OCI-LY7 (cell line): Measurements from ENCODE around the gene C2CD4A. TPM values are rescaled to one million over a fixed set of nuclear protein-coding genes. Genes with fewer than 3 reads are reported as not detected.

Experiments used
- BruUV-seq: library from RNA; stranded (reverse); fragments of 400-500 nt; replicated peaks from 2 replicates; lab custom pipeline; 2021; lab: Mats Ljungman, UMichigan
- CTCF ChIA-PET: fragments of 300-600 bp; sonication (Branson Sonifier 250); formaldehyde crosslinking; loops from one replicate; lab custom pipeline; 2022; ENCODE audit warnings: antibody characterized with exemption; ENCODE audit not compliant: unreplicated experiment; lab: Charles Lee
- POLR2A ChIA-PET: fragments of 300-600 bp; sonication (Branson Sonifier 250); formaldehyde crosslinking; loops from one replicate; lab custom pipeline; 2022; ENCODE audit warnings: antibody characterized with exemption; lab: Charles Lee
- DNase-seq: peaks from one replicate; pipeline ENCODE4 v3.0.0-alpha.2; 2015; ENCODE audit warnings: low spot score
- H2AFZ ChIP-seq: fragments of 200-600 bp; sonication (generic), shearing (Covaris generic); 2 replicates; pipeline ENCODE4 v1.6.1; 2014; ENCODE audit warnings: mild to moderate bottlenecking, antibody characterized with exemption, low read length, moderate library complexity
- H3K27ac ChIP-seq: fragments of 200-600 bp; sonication (generic); 2 replicates; pipeline ENCODE4 v1.5.1; 2014; ENCODE audit warnings: mixed run types, low read depth, mild to moderate bottlenecking, moderate library complexity, low read length, inconsistent platforms; ENCODE audit not compliant: poor library complexity, severe bottlenecking
- H3K36me3 ChIP-seq: fragments of 200-600 bp; sonication (generic); 2 replicates; pipeline ENCODE4 v1.6.1; 2014; ENCODE audit warnings: mild to moderate bottlenecking, antibody characterized with exemption, low read length, moderate library complexity, mixed read lengths; ENCODE audit not compliant: insufficient read depth
- H3K4me1 ChIP-seq: fragments of 200-600 bp; sonication (generic); 2 replicates; pipeline ENCODE4 v1.5.1; 2014; ENCODE audit warnings: mild to moderate bottlenecking, low read length; ENCODE audit not compliant: insufficient read depth, poor library complexity, severe bottlenecking
- H3K4me2 ChIP-seq: fragments of 200-600 bp; sonication (generic); 2 replicates; pipeline ENCODE4 v1.6.1; 2014; ENCODE audit warnings: mild to moderate bottlenecking, low read length
- H3K4me3 ChIP-seq: fragments of 200-600 bp; sonication (generic); 2 replicates; pipeline ENCODE4 v1.5.1; 2014; ENCODE audit warnings: mild to moderate bottlenecking, low read depth, low read length; ENCODE audit not compliant: poor library complexity, severe bottlenecking
- H3K79me2 ChIP-seq: fragments of 200-600 bp; sonication (generic); 2 replicates; pipeline ENCODE4 v1.6.1; 2016; ENCODE audit warnings: low read depth, mild to moderate bottlenecking, low read length, moderate library complexity, mixed read lengths; ENCODE audit not compliant: insufficient read depth
- H3K9me2 ChIP-seq: fragments of 200-600 bp; sonication (generic); 2 replicates; pipeline ENCODE4 v1.6.1; 2016; ENCODE audit warnings: mild to moderate bottlenecking, low read length, mixed read lengths; ENCODE audit not compliant: insufficient read depth
- H3K9me3 ChIP-seq: fragments of 200-600 bp; sonication (generic); 2 replicates; pipeline ENCODE4 v1.6.1; 2014; ENCODE audit warnings: mild to moderate bottlenecking, mixed run types, low read length, mixed read lengths
- H4K20me1 ChIP-seq: fragments of 200-600 bp; sonication (generic); 2 replicates; pipeline ENCODE4 v1.6.1; 2014; ENCODE audit warnings: mild to moderate bottlenecking, antibody characterized with exemption, low read length, moderate library complexity, mixed read lengths; ENCODE audit not compliant: insufficient read depth
- CTCF ChIP-seq: fragments of 200-600 bp; sonication (generic); conservative IDR thresholded peaks from 2 replicates; pipeline ENCODE4 v1.5.1; 2014; ENCODE audit warnings: mild to moderate bottlenecking, antibody characterized with exemption, low read length, moderate library complexity, mixed read lengths
- EZH2phosphoT487 ChIP-seq: fragments of 200-600 bp; sonication (generic); IDR thresholded peaks from 2 replicates; pipeline ENCODE4 v1.6.1; 2018; ENCODE audit warnings: low read depth, borderline replicate concordance, mild to moderate bottlenecking, mixed run types, antibody characterized with exemption, low read length, moderate library complexity, mixed read lengths
- intact Hi-C: fragments of 100-400 bp; cut with micrococcal nuclease; formaldehyde crosslinking; loops from one replicate; pipeline ENCODE4 v1.10.0; 2022; ENCODE audit not compliant: unreplicated experiment
- total RNA-seq, 2 experiments: library from RNA; depleted of rRNA in 1 of 2; stranded (reverse); fragments of >200 nt in 1 of 2; shearing (Covaris generic) in 1 of 2; gene quantifications; 2 replicates each; pipeline ENCODE4 v1.2.3, GENCODE V29; 2014 to 2022

C2CD4A gene
- total RNA-seq, 2 experiments from 2014 or later = not detected

- ChIA-PET CTCF (no interaction called here), POLR2A (no interaction called here)
- intact Hi-C loops = no loop called here
- Histone ChIP-seq H3K36me3 (no peaks in the 10 kb centered on the region), H3K4me2 (no peak overlapping the region), H3K9me3 (no peaks in the 10 kb centered on the region), H3K79me2 (no peaks in the 10 kb centered on the region), H4K20me1 (no peaks in the 10 kb centered on the region), H3K27ac (no peak overlapping the region), H3K4me3 (no peak overlapping the region), H2AFZ (no peak overlapping the region), H3K9me2 (no peaks in the 10 kb centered on the region), H3K4me1 (peaks cover 20% of the 10 kb centered on the region)
- TF ChIP-seq EZH2phosphoT487 = no peak
- no peak for DNase-seq
- no TSS peak for BruUV-seq
Measured at GRCh38 chr15:62109437-62109836, 42.7 kb downstream of the C2CD4A start.

- Histone ChIP-seq H3K9me3 (no peaks in the 10 kb centered on the region), H2AFZ (no peak overlapping the region), H3K4me3 (no peak overlapping the region), H3K4me1 (peaks cover 13% of the 10 kb centered on the region), H3K27ac (no peak overlapping the region), H3K36me3 (no peaks in the 10 kb centered on the region), H4K20me1 (no peaks in the 10 kb centered on the region), H3K79me2 (no peaks in the 10 kb centered on the region), H3K4me2 (no peak overlapping the region), H3K9me2 (no peaks in the 10 kb centered on the region)
- BruUV-seq = no TSS peak
- ChIA-PET POLR2A (interaction anchor here (1.2 kb wide), 1 partner anchor 12 kb away, joined by 5 read pairs; no protein-coding TSS in a partner anchor), CTCF (no interaction called here)
- no peak for DNase-seq
- TF ChIP-seq EZH2phosphoT487 = no peak
- no peak for TF ChIP-seq CTCF
- intact Hi-C loops = no loop called here
Measured at GRCh38 chr15:62109982-62110851, 43.4 kb downstream of the C2CD4A start.

- H3K9me3 ChIP-seq = no peaks in the 10 kb centered on the region
- no peak for DNase-seq
- no peak overlapping the region for H2AFZ ChIP-seq
- no peaks in the 10 kb centered on the region for H4K20me1 ChIP-seq
- ChIA-PET CTCF (no interaction called here), POLR2A (no interaction called here)
- H3K4me1 ChIP-seq = no peaks in the 10 kb centered on the region
- no peaks in the 10 kb centered on the region for H3K79me2 ChIP-seq
- intact Hi-C loops = no loop called here
- no peak for TF ChIP-seq EZH2phosphoT487
- TF ChIP-seq CTCF = no peak
- H3K27ac ChIP-seq = no peak overlapping the region
- H3K9me2 ChIP-seq = no peaks in the 10 kb centered on the region
- no peaks in the 10 kb centered on the region for H3K36me3 ChIP-seq
- no TSS peak for BruUV-seq
- H3K4me3 ChIP-seq = no peak overlapping the region
- H3K4me2 ChIP-seq = no peak overlapping the region
Measured at GRCh38 chr15:62112081-62112480, 45.3 kb downstream of the C2CD4A start.
